Naive thymus-derived CD4-positive, alpha-beta T cell (primary cell): ENCODE results near the gene SFMBT2. TPM values are rescaled to one million over a fixed set of nuclear protein-coding genes. Genes with fewer than 3 reads are reported as not detected.
"Not testable (repeated sequence)": the region's sequence is repeated elsewhere in the genome, so short reads cannot be mapped to it uniquely, and the experiment has no call there.

Experiments
- ATAC-seq: fragments of 150-1000 bp; cut with Tn5 transposase; 2 replicates; pipeline ENCODE4 v1.10.0; 2021; ENCODE audit warnings: mild to moderate bottlenecking, moderate library complexity
- CTCF ChIA-PET: fragments of 350-600 bp; sonication (Branson Sonifier 250); formaldehyde crosslinking; loops from one replicate; lab custom pipeline; 2021; ENCODE audit warnings: antibody characterized with exemption; lab: Charles Lee
- POLR2A ChIA-PET: fragments of 350-600 bp; sonication (Branson Sonifier 250); formaldehyde crosslinking; loops from one replicate; lab custom pipeline; 2021; ENCODE audit warnings: antibody characterized with exemption, inconsistent platforms; lab: Charles Lee
- DNase-seq, 9 donors: peaks; one replicate each; pipeline versions ENCODE4 v3.0.0 to v3.0.0-alpha.2; 2020 to 2022; ENCODE audit warnings: mixed read lengths in 1 of 9
- H3K27ac ChIP-seq: one replicate; pipeline ENCODE4 v1.7.0; 2013; ENCODE audit warnings: mild to moderate bottlenecking, low read depth, low read length, moderate library complexity
- H3K27me3 ChIP-seq, 2 donors: one replicate each; pipeline ENCODE4 v1.7.0; 2013; ENCODE audit warnings: low read length in 2 of 2, mild to moderate bottlenecking in 2 of 2, moderate library complexity in 2 of 2; ENCODE audit not compliant: control insufficient read depth in 2 of 2, insufficient read depth in 2 of 2
- H3K36me3 ChIP-seq, 3 experiments: 1 replicate in 2 of 3; 2 replicates in 1 of 3; pipeline ENCODE4 v1.7.0; 2013; ENCODE audit warnings: low read length in 3 of 3, mild to moderate bottlenecking in 3 of 3, moderate library complexity in 1 of 3; ENCODE audit not compliant: insufficient read depth in 3 of 3, control insufficient read depth in 2 of 3
- H3K4me1 ChIP-seq, 2 donors: one replicate each; pipeline ENCODE4 v1.7.0; 2013; ENCODE audit warnings: low read length in 2 of 2, mild to moderate bottlenecking in 2 of 2, moderate library complexity in 1 of 2; ENCODE audit not compliant: control insufficient read depth in 2 of 2, insufficient read depth in 2 of 2
- H3K4me3 ChIP-seq: 2 replicates; pipeline ENCODE4 v1.7.0; 2013; ENCODE audit warnings: mild to moderate bottlenecking, low read length
- H3K9me3 ChIP-seq, 3 experiments: 1 replicate in 2 of 3; 2 replicates in 1 of 3; pipeline ENCODE4 v1.7.0; 2013; ENCODE audit warnings: low read length in 3 of 3; ENCODE audit not compliant: control insufficient read depth in 2 of 3
- H3K27ac Mint-ChIP-seq, 9 donors: one replicate each; pipeline ENCODE4 v1.8.0; 2020 to 2022; ENCODE audit warnings: mixed read lengths in 9 of 9, mild to moderate bottlenecking in 8 of 9, moderate library complexity in 5 of 9, inconsistent platforms in 2 of 9
- H3K27me3 Mint-ChIP-seq, 5 donors: one replicate each; pipeline ENCODE4 v1.8.0; 2021 to 2022; ENCODE audit warnings: mixed read lengths in 5 of 5, mild to moderate bottlenecking in 1 of 5
- H3K36me3 Mint-ChIP-seq, 5 donors: one replicate each; pipeline ENCODE4 v1.8.0; 2020 to 2022; ENCODE audit warnings: mixed read lengths in 5 of 5, mild to moderate bottlenecking in 3 of 5, inconsistent platforms in 1 of 5
- H3K4me1 Mint-ChIP-seq, 7 donors: one replicate each; pipeline ENCODE4 v1.8.0; 2020 to 2022; ENCODE audit warnings: mixed read lengths in 7 of 7, mild to moderate bottlenecking in 3 of 7, inconsistent platforms in 1 of 7
- H3K4me3 Mint-ChIP-seq, 10 donors: one replicate each; pipeline ENCODE4 v1.8.0; 2020 to 2022; ENCODE audit warnings: mild to moderate bottlenecking in 10 of 10, mixed read lengths in 10 of 10, moderate library complexity in 6 of 10, inconsistent platforms in 2 of 10
- H3K9me3 Mint-ChIP-seq, 11 donors: one replicate each; pipeline ENCODE4 v1.8.0; 2020 to 2022; ENCODE audit warnings: mixed read lengths in 11 of 11, mild to moderate bottlenecking in 4 of 11, inconsistent platforms in 1 of 11, moderate library complexity in 1 of 11
- intact Hi-C, 2 donors: fragments of 100-400 bp; cut with micrococcal nuclease; formaldehyde crosslinking; loops; one replicate each; pipeline ENCODE4 v1.15.1; 2023
- polyA plus RNA-seq, 2 donors: library from polyadenylated mRNA; unstranded; fragments of 300-500 nt; fragmentation: Illumina TruSeq; gene quantifications; one replicate each; pipeline ENCODE4 v1.2.3, GENCODE V29; 2021
- total RNA-seq, 6 experiments: library from RNA in 5 of 6; stranded (reverse) in 5 of 6; gene quantifications; 1 replicate in 5 of 6; 2 replicates in 1 of 6; pipeline ENCODE4 v1.2.3 and lab custom pipeline; 2021 to 2026

The SFMBT2 gene
- total and polyA plus RNA-seq, 7 experiments from 2014 or later: 7.4 to 50.9 (median 39.2) TPM

GRCh38 chr10:7401782-7402181 lies 9.1 kb downstream of the SFMBT2 start:
- no peaks in the 10 kb centered on the region for H3K9me3 ChIP-seq
- no peak for ATAC-seq
- H3K27ac ChIP-seq: no peak overlapping the region
- peak overlapping the region in 1 of 10 donors; percentile 8 for H3K4me3 Mint-ChIP-seq
- no peaks in the 10 kb centered on the region for H3K36me3 ChIP-seq
- ChIA-PET CTCF (no interaction called here), POLR2A (no interaction called here)
- no peaks in the 10 kb centered on the region for H3K27me3 Mint-ChIP-seq
- intact Hi-C loops: loop anchor here in 1 of 2 donors (10.0 kb wide), 1 partner anchor 653 kb away; the partner anchor contains the start of gene GATA3
- no peak for DNase-seq
- peaks cover 5 to 48% (median 21%) of the 10 kb centered on the region in 5 donors for H3K36me3 Mint-ChIP-seq
- H3K27me3 ChIP-seq: no peaks in the 10 kb centered on the region
- H3K4me3 ChIP-seq: no peak overlapping the region
- peaks cover 60 to 91% (median 84%) of the 10 kb centered on the region in 7 donors for H3K4me1 Mint-ChIP-seq
- peaks cover 3 to 12% of the 10 kb centered on the region in 2 donors for H3K4me1 ChIP-seq
- peak overlapping the region in 2 of 9 donors; percentile 13 to 45 for H3K27ac Mint-ChIP-seq
- H3K9me3 Mint-ChIP-seq: no peaks in the 10 kb centered on the region

- H3K36me3 ChIP-seq: no peaks in the 10 kb centered on the region
- no peak overlapping the region for H3K4me3 Mint-ChIP-seq
- DNase-seq: no peak
- CTCF ChIA-PET: no interaction called here
- H3K4me3 ChIP-seq: no peak overlapping the region
- H3K4me1 Mint-ChIP-seq: peaks cover 58 to 90% (median 84%) of the 10 kb centered on the region in 7 donors
- ATAC-seq: no peak
- H3K27me3 Mint-ChIP-seq: no peaks in the 10 kb centered on the region
- H3K27ac ChIP-seq: no peak overlapping the region
- peaks cover 0 to 9% of the 10 kb centered on the region in 2 donors for H3K4me1 ChIP-seq
- no peaks in the 10 kb centered on the region for H3K27me3 ChIP-seq
- H3K36me3 Mint-ChIP-seq: peaks cover 5 to 52% (median 25%) of the 10 kb centered on the region in 5 donors
- intact Hi-C loops: loop anchor here in 1 of 2 donors (10.0 kb wide), 1 partner anchor 654 kb away; the partner anchor contains the start of gene GATA3
- POLR2A ChIA-PET: no interaction called here
- no peaks in the 10 kb centered on the region for H3K9me3 Mint-ChIP-seq
- peak overlapping the region in 1 of 9 donors; percentile 13 for H3K27ac Mint-ChIP-seq
- no peaks in the 10 kb centered on the region for H3K9me3 ChIP-seq
These were observed 9.7 kb downstream of the SFMBT2 start for GRCh38 chr10:7401156-7401555.

- Histone ChIP-seq H3K4me1 (peaks cover 0 to 5% of the 10 kb centered on the region in 2 donors), H3K36me3 (no peaks in the 10 kb centered on the region), H3K27ac (no peak overlapping the region), H3K27me3 (no peaks in the 10 kb centered on the region), H3K4me3 (no peak overlapping the region), H3K9me3 (no peaks in the 10 kb centered on the region)
- no peaks in the 10 kb centered on the region for H3K9me3 Mint-ChIP-seq
- no peaks in the 10 kb centered on the region for H3K27me3 Mint-ChIP-seq
- intact Hi-C loops: loop anchor here in 1 of 2 donors (10.0 kb wide), 1 partner anchor 655 kb away; the partner anchor contains the start of gene GATA3
- peaks cover 51 to 90% (median 84%) of the 10 kb centered on the region in 7 donors for H3K4me1 Mint-ChIP-seq
- peak overlapping the region in 1 of 9 donors; percentile 65 for H3K27ac Mint-ChIP-seq
- H3K4me3 Mint-ChIP-seq: no peak overlapping the region
- POLR2A ChIA-PET: interaction anchor here (0.5 kb wide), 1 partner anchor 412 kb away, joined by 3 read pairs; no protein-coding TSS in a partner anchor
- CTCF ChIA-PET: interaction anchor here (1.2 kb wide), 1 partner anchor 34 kb away, joined by 4 read pairs; no protein-coding TSS in a partner anchor
- DNase-seq: no peak
- no peak for ATAC-seq
- H3K36me3 Mint-ChIP-seq: peaks cover 5 to 59% (median 26%) of the 10 kb centered on the region in 5 donors
These were observed 10.6 kb downstream of the SFMBT2 start for GRCh38 chr10:7400068-7400715.

GRCh38 chr10:7399533-7399932 lies 11.3 kb downstream of the SFMBT2 start:
- no peaks in the 10 kb centered on the region for H3K27me3 ChIP-seq
- ChIA-PET CTCF (interaction anchor here (1.2 kb wide), 1 partner anchor 33 kb away, joined by 4 read pairs; no protein-coding TSS in a partner anchor), POLR2A (interaction anchor here (0.5 kb wide), 1 partner anchor 412 kb away, joined by 3 read pairs; no protein-coding TSS in a partner anchor)
- DNase-seq (no peak), ATAC-seq (no peak)
- H3K4me1 ChIP-seq: peaks cover 0 to 5% of the 10 kb centered on the region in 2 donors
- peaks cover 47 to 90% (median 84%) of the 10 kb centered on the region in 7 donors for H3K4me1 Mint-ChIP-seq
- H3K36me3 ChIP-seq: no peaks in the 10 kb centered on the region
- intact Hi-C loops: no loop called here
- no peaks in the 10 kb centered on the region for H3K27me3 Mint-ChIP-seq
- no peaks in the 10 kb centered on the region for H3K9me3 Mint-ChIP-seq
- peak overlapping the region in 3 of 9 donors; percentile 44 to 70 (median 65) for H3K27ac Mint-ChIP-seq
- peak overlapping the region in 1 of 10 donors; percentile 26 for H3K4me3 Mint-ChIP-seq
- peaks cover 5 to 52% (median 26%) of the 10 kb centered on the region in 5 donors for H3K36me3 Mint-ChIP-seq
- H3K4me3 ChIP-seq: no peak overlapping the region
- no peaks in the 10 kb centered on the region for H3K9me3 ChIP-seq
- H3K27ac ChIP-seq: no peak overlapping the region

GRCh38 chr10:7397049-7398035 lies 13.5 kb downstream of the SFMBT2 start:
- H3K4me3 Mint-ChIP-seq: peak overlapping the region in 3 of 10 donors; percentile 1 to 13 (median 4)
- Histone ChIP-seq H3K36me3 (no peaks in the 10 kb centered on the region), H3K27ac (no peak overlapping the region), H3K27me3 (no peaks in the 10 kb centered on the region), H3K4me3 (no peak overlapping the region), H3K4me1 (peaks cover 0 to 12% of the 10 kb centered on the region in 2 donors), H3K9me3 (no peaks in the 10 kb centered on the region)
- CTCF ChIA-PET: no interaction called here
- POLR2A ChIA-PET: interaction anchor here (0.6 to 0.7 kb wide), 2 partner anchors 16 to 18 kb away, joined by 3 read pairs; no protein-coding TSS in a partner anchor
- DNase-seq (no peak), ATAC-seq (no peak)
- peaks cover 43 to 92% (median 85%) of the 10 kb centered on the region in 7 donors for H3K4me1 Mint-ChIP-seq
- H3K27me3 Mint-ChIP-seq: no peaks in the 10 kb centered on the region
- H3K27ac Mint-ChIP-seq: peak overlapping the region in 3 of 9 donors; percentile 2 to 63 (median 35)
- intact Hi-C loops: no loop called here
- peaks cover 5 to 46% (median 21%) of the 10 kb centered on the region in 5 donors for H3K36me3 Mint-ChIP-seq
- H3K9me3 Mint-ChIP-seq: peaks cover 0 to 1% (median 0%) of the 10 kb centered on the region in 11 donors

- ATAC-seq, H3K4me3 ChIP-seq, H3K9me3 Mint-ChIP-seq, H3K27ac ChIP-seq, H3K9me3 ChIP-seq, H3K27me3 ChIP-seq, intact Hi-C loops, H3K27me3 Mint-ChIP-seq, DNase-seq, H3K36me3 ChIP-seq: not testable (repeated sequence)
- ChIA-PET CTCF (interaction anchor here (0.6 kb wide), 1 partner anchor 26 kb away, joined by 3 read pairs; no protein-coding TSS in a partner anchor), POLR2A (interaction anchor here (0.6 to 0.7 kb wide), 3 partner anchors 9 to 120 kb away, joined by 3 read pairs; no protein-coding TSS in a partner anchor)
- H3K4me1 Mint-ChIP-seq: peaks cover 38 to 96% (median 85%) of the 10 kb centered on the region in 7 donors
- peak overlapping the region in 4 of 10 donors; percentile 23 to 53 (median 38) for H3K4me3 Mint-ChIP-seq
- H3K27ac Mint-ChIP-seq: peak overlapping the region in 8 of 9 donors; percentile 74 to 91 (median 83)
- H3K4me1 ChIP-seq: peaks cover 20 to 34% of the 10 kb centered on the region in 2 donors
- peaks cover 0 to 19% (median 14%) of the 10 kb centered on the region in 5 donors for H3K36me3 Mint-ChIP-seq
These were observed 18.5 kb downstream of the SFMBT2 start for GRCh38 chr10:7392301-7392700.
